ENCODE results near the gene RIMS1. TPM values are rescaled to one million over a fixed set of nuclear protein-coding genes. Genes with fewer than 3 reads are reported as not detected.

RIMS1 gene
- total and polyA plus RNA-seq, 9 of the 15 experiments (the other 6 are each of a cell fraction or from before 2014, with no cell fraction given) = not detected

DNA sequence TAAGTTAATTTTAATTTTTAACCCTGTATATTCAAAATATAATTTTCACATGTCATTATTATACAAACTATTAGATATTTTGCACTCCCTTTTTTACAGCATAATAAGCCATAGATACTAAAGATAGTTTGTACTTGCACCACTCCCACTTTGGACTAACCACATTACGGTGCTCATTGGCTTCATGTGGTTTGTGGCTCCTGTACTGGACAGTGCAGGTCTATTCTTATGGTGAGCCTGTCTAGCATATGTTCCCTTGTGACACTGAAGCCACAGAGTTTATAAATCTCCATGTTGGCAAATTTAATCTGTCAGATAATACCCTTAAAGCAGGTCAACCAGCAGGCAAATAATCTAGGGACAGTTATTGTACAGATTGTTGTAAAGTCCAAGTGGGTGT is 381.1 kb downstream of the RIMS1 start (continued):
- TF ChIP-seq, protein P1, sequence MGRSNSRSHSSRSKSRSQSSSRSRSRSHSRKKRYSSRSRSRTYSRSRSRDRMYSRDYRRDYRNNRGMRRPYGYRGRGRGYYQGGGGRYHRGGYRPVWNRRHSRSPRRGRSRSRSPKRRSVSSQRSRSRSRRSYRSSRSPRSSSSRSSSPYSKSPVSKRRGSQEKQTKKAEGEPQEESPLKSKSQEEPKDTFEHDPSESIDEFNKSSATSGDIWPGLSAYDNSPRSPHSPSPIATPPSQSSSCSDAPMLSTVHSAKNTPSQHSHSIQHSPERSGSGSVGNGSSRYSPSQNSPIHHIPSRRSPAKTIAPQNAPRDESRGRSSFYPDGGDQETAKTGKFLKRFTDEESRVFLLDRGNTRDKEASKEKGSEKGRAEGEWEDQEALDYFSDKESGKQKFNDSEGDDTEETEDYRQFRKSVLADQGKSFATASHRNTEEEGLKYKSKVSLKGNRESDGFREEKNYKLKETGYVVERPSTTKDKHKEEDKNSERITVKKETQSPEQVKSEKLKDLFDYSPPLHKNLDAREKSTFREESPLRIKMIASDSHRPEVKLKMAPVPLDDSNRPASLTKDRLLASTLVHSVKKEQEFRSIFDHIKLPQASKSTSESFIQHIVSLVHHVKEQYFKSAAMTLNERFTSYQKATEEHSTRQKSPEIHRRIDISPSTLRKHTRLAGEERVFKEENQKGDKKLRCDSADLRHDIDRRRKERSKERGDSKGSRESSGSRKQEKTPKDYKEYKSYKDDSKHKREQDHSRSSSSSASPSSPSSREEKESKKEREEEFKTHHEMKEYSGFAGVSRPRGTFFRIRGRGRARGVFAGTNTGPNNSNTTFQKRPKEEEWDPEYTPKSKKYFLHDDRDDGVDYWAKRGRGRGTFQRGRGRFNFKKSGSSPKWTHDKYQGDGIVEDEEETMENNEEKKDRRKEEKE (IDR thresholded peaks at IDR 0.05; ENCODE audit: borderline replicate concordance in 1 of 2, control insufficient read depth in 1 of 2, low read depth in 2 of 2, low read length in 1 of 2) = no peak
- TF ChIP-seq MYNN (IDR thresholded peaks at IDR 0.05) (no peak), MYNN (CRISPR knock-in tag; IDR thresholded peaks at IDR 0.05) (no peak), YBX1 (IDR thresholded peaks at IDR 0.05) (no peak)
- TF ChIP-seq, protein P2, sequence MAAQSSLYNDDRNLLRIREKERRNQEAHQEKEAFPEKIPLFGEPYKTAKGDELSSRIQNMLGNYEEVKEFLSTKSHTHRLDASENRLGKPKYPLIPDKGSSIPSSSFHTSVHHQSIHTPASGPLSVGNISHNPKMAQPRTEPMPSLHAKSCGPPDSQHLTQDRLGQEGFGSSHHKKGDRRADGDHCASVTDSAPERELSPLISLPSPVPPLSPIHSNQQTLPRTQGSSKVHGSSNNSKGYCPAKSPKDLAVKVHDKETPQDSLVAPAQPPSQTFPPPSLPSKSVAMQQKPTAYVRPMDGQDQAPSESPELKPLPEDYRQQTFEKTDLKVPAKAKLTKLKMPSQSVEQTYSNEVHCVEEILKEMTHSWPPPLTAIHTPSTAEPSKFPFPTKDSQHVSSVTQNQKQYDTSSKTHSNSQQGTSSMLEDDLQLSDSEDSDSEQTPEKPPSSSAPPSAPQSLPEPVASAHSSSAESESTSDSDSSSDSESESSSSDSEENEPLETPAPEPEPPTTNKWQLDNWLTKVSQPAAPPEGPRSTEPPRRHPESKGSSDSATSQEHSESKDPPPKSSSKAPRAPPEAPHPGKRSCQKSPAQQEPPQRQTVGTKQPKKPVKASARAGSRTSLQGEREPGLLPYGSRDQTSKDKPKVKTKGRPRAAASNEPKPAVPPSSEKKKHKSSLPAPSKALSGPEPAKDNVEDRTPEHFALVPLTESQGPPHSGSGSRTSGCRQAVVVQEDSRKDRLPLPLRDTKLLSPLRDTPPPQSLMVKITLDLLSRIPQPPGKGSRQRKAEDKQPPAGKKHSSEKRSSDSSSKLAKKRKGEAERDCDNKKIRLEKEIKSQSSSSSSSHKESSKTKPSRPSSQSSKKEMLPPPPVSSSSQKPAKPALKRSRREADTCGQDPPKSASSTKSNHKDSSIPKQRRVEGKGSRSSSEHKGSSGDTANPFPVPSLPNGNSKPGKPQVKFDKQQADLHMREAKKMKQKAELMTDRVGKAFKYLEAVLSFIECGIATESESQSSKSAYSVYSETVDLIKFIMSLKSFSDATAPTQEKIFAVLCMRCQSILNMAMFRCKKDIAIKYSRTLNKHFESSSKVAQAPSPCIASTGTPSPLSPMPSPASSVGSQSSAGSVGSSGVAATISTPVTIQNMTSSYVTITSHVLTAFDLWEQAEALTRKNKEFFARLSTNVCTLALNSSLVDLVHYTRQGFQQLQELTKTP (IDR thresholded peaks at IDR 0.05; ENCODE audit: low read depth in 1 of 2, partially characterized antibody in 2 of 2) = no peak
